Endothelial cell of umbilical vein (primary cell): Measurements from ENCODE around the gene FNBP1. TPM values are rescaled to one million over a fixed set of nuclear protein-coding genes. Genes with fewer than 3 reads are reported as not detected.

Experiments
- BruUV-seq: library from RNA; stranded (reverse); fragments of 400-500 nt; replicated peaks from 2 replicates; lab custom pipeline; 2021; lab: Mats Ljungman, UMichigan
- CTCF ChIA-PET: fragments of 300-600, 350-600 bp; sonication (Branson Sonifier 250); formaldehyde crosslinking; loops from one replicate; lab custom pipeline; 2021; ENCODE audit warnings: antibody characterized with exemption, inconsistent platforms; lab: Charles Lee
- POLR2A ChIA-PET: fragments of 300-600, 350-600 bp; sonication (Branson Sonifier 250); formaldehyde crosslinking; loops from one replicate; lab custom pipeline; 2021; ENCODE audit warnings: antibody characterized with exemption, inconsistent platforms; lab: Charles Lee
- DNase-seq: peaks from one replicate; pipeline ENCODE4 v3.0.0-alpha.2; 2011; ENCODE audit warnings: low read depth, low spot score
- FAIRE-seq: peaks from 2 replicates; lab custom pipeline; 2011; peaks lifted over from hg19 to GRCh38; lab: Jason Lieb, UNC
- H2AFZ ChIP-seq: 2 replicates; pipeline ENCODE4 v1.6.0; 2012; ENCODE audit warnings: low read depth, low read length, control low read depth, inconsistent platforms
- H3K27ac ChIP-seq: 2 replicates; pipeline ENCODE4 v1.5.1; 2011; ENCODE audit warnings: low read depth, mild to moderate bottlenecking, control low read depth, low read length, moderate library complexity; ENCODE audit not compliant: insufficient read depth
- H3K27me3 ChIP-seq, 2 experiments: 2 replicates each; pipeline versions ENCODE4 v1.6.0 to v1.6.1; 2011; ENCODE audit warnings: low read length in 2 of 2, mixed read lengths in 1 of 2; ENCODE audit not compliant: control insufficient read depth in 2 of 2, insufficient read depth in 2 of 2
- H3K36me3 ChIP-seq, 2 experiments: 2 replicates in 1 of 2; 3 replicates in 1 of 2; pipeline ENCODE4 v1.5.1; 2011; ENCODE audit warnings: low read length in 2 of 2, mild to moderate bottlenecking in 1 of 2, moderate library complexity in 1 of 2; ENCODE audit not compliant: control insufficient read depth in 2 of 2, insufficient read depth in 2 of 2; ENCODE audit errors: extremely low read depth in 1 of 2
- H3K4me1 ChIP-seq: 3 replicates; pipeline ENCODE4 v1.5.1; 2011; ENCODE audit warnings: mild to moderate bottlenecking, low read length; ENCODE audit not compliant: control insufficient read depth, insufficient read depth; ENCODE audit errors: extremely low read depth
- H3K4me2 ChIP-seq: 2 replicates; pipeline ENCODE4 v1.6.1; 2011; ENCODE audit warnings: low read length, control low read depth, mixed read lengths; ENCODE audit not compliant: insufficient read depth
- H3K4me3 ChIP-seq, 3 experiments: fragments of 200-600 bp in 1 of 3; sonication (generic), shearing (Covaris generic) in 1 of 3; replicated peaks in 1 of 3; 2 replicates each; pipeline ENCODE4 v1.5.1; 2011 to 2016; ENCODE audit warnings: control low read depth in 3 of 3, low read length in 3 of 3, mild to moderate bottlenecking in 2 of 3, inconsistent platforms in 1 of 3, low read depth in 1 of 3, moderate library complexity in 1 of 3; ENCODE audit not compliant: insufficient read depth in 1 of 3
- H3K79me2 ChIP-seq: 2 replicates; pipeline ENCODE4 v1.6.0; 2012; ENCODE audit warnings: low read length, inconsistent platforms; ENCODE audit not compliant: control insufficient read depth, insufficient read depth
- H3K9ac ChIP-seq: replicated peaks from 2 replicates; pipeline ENCODE3; 2011; ENCODE audit warnings: low read length, control low read depth; ENCODE audit not compliant: insufficient read depth; ENCODE audit errors: extremely low read depth
- H3K9me1 ChIP-seq: replicated peaks from 3 replicates; pipeline ENCODE4 v1.6.0; 2011; ENCODE audit warnings: mild to moderate bottlenecking, low read length; ENCODE audit not compliant: control insufficient read depth, insufficient read depth; ENCODE audit errors: extremely low read depth
- H3K9me3 ChIP-seq: replicated peaks from 2 replicates; pipeline ENCODE4 v1.5.1; 2012; ENCODE audit warnings: low read length, inconsistent platforms; ENCODE audit not compliant: control insufficient read depth, insufficient read depth
- H4K20me1 ChIP-seq: replicated peaks from 2 replicates; pipeline ENCODE3; 2011; ENCODE audit warnings: mild to moderate bottlenecking, low read length; ENCODE audit not compliant: control insufficient read depth, insufficient read depth; ENCODE audit errors: extremely low read depth
- EZH2 ChIP-seq: IDR thresholded peaks from 2 replicates; pipeline ENCODE4 v1.6.1; 2012; ENCODE audit warnings: borderline replicate concordance, low read depth, mild to moderate bottlenecking, moderate library complexity, low read length, inconsistent platforms; ENCODE audit not compliant: severe bottlenecking
- FOS ChIP-seq: IDR thresholded peaks from 2 replicates; pipeline ENCODE4 v1.6.1; 2011; ENCODE audit warnings: mild to moderate bottlenecking, low read length, moderate library complexity, borderline replicate concordance; ENCODE audit not compliant: insufficient read depth
- GATA2 ChIP-seq: IDR thresholded peaks from 2 replicates; pipeline ENCODE4 v1.7.0; 2011; ENCODE audit warnings: low read depth, mild to moderate bottlenecking, moderate library complexity, mixed read lengths, low read length; ENCODE audit not compliant: insufficient read length, insufficient read depth
- JUN ChIP-seq: IDR thresholded peaks from 2 replicates; pipeline ENCODE4 v1.6.1; 2011; ENCODE audit warnings: borderline replicate concordance, low read depth; ENCODE audit not compliant: insufficient read length, insufficient read depth
- MYC ChIP-seq: IDR thresholded peaks from one replicate; pipeline ENCODE4 v1.6.1; 2011; ENCODE audit warnings: mild to moderate bottlenecking, low read depth, low read length
- POLR2A ChIP-seq: IDR thresholded peaks from 2 replicates; pipeline ENCODE4 v1.6.1; 2012; ENCODE audit warnings: low read depth, mild to moderate bottlenecking, control low read depth, low read length
- POLR2AphosphoS5 ChIP-seq: IDR thresholded peaks from 2 replicates; pipeline ENCODE4 v1.6.1; 2012; ENCODE audit warnings: low read depth, mild to moderate bottlenecking, control low read depth, low read length, moderate library complexity; ENCODE audit not compliant: insufficient read depth
- dilution Hi-C: fragments of 300-500 bp; cut with MboI; formaldehyde crosslinking; loops from one replicate; pipeline ENCODE4 v1.15.0; 2019; ENCODE audit warnings: low sequenced_read_pairs; ENCODE audit not compliant: extremely low pct_ligation_motif_present
- intact Hi-C: fragments of 100-400 bp; cut with micrococcal nuclease; formaldehyde crosslinking; loops from one replicate; pipeline ENCODE4 v1.10.0; 2022
- polyA plus RNA-seq, 4 experiments: library from polyadenylated mRNA; depleted of rRNA in 3 of 4; stranded (reverse) in 3 of 4; unstranded in 1 of 4; fragments of >200 nt; gene quantifications; 2 replicates each; pipeline versions ENCODE4 v1.2.1 to v1.2.3, GENCODE V29; 2011 to 2012; ENCODE audit warnings: missing spikeins in 1 of 4
- total RNA-seq: library from RNA; stranded (reverse); gene quantifications from 2 replicates; pipeline ENCODE4 v1.2.3, GENCODE V29; 2021
- TF ChIP-seq, protein P1 (sequence below), 2 donors: IDR thresholded peaks; 1 replicate in 1 of 2; 2 replicates in 1 of 2; pipeline ENCODE4 v1.5.1; 2011; ENCODE audit warnings: low read length in 2 of 2, mild to moderate bottlenecking in 2 of 2, moderate library complexity in 2 of 2, control low read depth in 1 of 2, inconsistent platforms in 1 of 2, low read depth in 1 of 2; ENCODE audit not compliant: insufficient read depth in 1 of 2; ENCODE audit errors: extremely low read depth in 1 of 2
- TF ChIP-seq, protein P2 (sequence below): IDR thresholded peaks from 2 replicates; pipeline ENCODE4 v1.6.1; 2011; ENCODE audit not compliant: insufficient read depth, insufficient read length

FNBP1 gene
- total and polyA plus RNA-seq, 2 donors (not counting 3 experiments of a cell fraction or from before 2014, with no cell fraction given): 10.9 to 43.9 TPM

DNA sequence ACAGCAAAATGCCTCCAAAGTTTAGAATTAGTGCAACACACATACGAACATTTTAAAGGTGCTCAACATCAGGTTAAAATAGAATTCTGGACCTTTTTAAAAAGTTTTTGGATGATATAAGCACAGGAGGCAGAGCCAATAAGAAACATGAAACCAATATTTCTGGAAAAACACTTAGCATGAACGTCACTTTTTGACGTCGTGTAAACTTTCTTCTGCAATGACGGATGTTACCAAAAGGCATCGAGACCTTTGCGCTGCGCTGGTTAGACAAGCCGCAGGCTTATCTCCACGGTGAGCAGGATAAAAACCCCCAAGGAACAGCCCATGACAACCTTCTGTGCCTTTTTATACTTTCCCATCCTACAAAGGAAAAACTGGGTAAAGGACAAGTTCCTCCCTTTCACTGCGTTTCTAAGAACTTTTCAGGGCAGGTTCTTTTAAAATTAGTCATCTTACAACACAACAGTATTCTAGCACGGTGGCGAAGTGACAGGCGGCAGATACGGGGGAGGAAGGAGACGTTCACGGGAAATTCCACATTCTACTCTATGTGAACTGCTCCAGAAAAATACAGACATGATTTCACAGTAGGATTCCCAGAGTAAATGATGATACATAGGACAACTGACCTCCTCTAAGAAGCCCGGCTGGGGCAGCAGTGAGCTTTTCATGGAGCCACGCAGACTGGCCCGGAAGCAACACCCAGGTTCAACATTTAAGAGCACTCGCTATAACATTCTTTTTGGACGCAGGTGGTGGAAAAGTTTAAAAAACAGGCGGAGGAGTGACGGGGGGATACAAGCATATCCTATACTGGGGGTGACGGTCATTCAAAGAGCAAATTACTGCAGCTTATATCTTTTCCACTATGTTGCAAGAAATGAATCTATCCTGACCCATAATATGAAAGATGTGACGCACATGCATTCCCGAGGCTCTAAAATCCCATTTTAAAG, 155.4 kb downstream of the FNBP1 start:
- Histone ChIP-seq H3K9me3 (no peaks in the 10 kb centered on the region), H3K4me2 (no peak overlapping the region), H3K9me1 (no peaks in the 10 kb centered on the region), H3K79me2 (no peaks in the 10 kb centered on the region), H3K36me3 (peaks cover 0 to 14% of the 10 kb centered on the region in 2 experiments), H3K4me3 (no peak overlapping the region), H4K20me1 (no peaks in the 10 kb centered on the region), H2AFZ (no peak overlapping the region), H3K4me1 (peaks cover 32% of the 10 kb centered on the region), H3K27ac (no peak overlapping the region), H3K9ac (no peak overlapping the region), H3K27me3 (no peaks in the 10 kb centered on the region)
- no peak for FAIRE-seq
- dilution Hi-C loops: no loop called here
- POLR2A ChIA-PET: no interaction called here
- TSS peak; percentile 21 for BruUV-seq
- intact Hi-C loops: loop anchor here (10.0 kb wide), 1 partner anchor 347 kb away; no protein-coding TSS in a partner anchor
- DNase-seq: peak; percentile 23
- TF ChIP-seq POLR2A (no peak), POLR2AphosphoS5 (no peak), JUN (no peak), GATA2 (no peak), EZH2 (no peak), FOS (no peak), MYC (no peak)
- TF ChIP-seq, protein P1, sequence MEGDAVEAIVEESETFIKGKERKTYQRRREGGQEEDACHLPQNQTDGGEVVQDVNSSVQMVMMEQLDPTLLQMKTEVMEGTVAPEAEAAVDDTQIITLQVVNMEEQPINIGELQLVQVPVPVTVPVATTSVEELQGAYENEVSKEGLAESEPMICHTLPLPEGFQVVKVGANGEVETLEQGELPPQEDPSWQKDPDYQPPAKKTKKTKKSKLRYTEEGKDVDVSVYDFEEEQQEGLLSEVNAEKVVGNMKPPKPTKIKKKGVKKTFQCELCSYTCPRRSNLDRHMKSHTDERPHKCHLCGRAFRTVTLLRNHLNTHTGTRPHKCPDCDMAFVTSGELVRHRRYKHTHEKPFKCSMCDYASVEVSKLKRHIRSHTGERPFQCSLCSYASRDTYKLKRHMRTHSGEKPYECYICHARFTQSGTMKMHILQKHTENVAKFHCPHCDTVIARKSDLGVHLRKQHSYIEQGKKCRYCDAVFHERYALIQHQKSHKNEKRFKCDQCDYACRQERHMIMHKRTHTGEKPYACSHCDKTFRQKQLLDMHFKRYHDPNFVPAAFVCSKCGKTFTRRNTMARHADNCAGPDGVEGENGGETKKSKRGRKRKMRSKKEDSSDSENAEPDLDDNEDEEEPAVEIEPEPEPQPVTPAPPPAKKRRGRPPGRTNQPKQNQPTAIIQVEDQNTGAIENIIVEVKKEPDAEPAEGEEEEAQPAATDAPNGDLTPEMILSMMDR (IDR thresholded peaks at IDR 0.05; ENCODE audit: extremely low read depth in 1 of 2, insufficient read depth in 1 of 2, low read depth in 1 of 2, low read length in 2 of 2): no peak
- TF ChIP-seq, protein P2, sequence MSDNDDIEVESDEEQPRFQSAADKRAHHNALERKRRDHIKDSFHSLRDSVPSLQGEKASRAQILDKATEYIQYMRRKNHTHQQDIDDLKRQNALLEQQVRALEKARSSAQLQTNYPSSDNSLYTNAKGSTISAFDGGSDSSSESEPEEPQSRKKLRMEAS: no peak
- CTCF ChIA-PET: interaction anchor here (0.8 to 3.3 kb wide), 10 partner anchors 10 to 212 kb away, joined by 3 to 33 read pairs (median 5); partner anchors contain the start of genes FNBP1 and GPR107
